Body of pancreas (tissue), 4 donors: ENCODE measurements around the gene ANKEF1. TPM values are rescaled to one million over a fixed set of nuclear protein-coding genes. Genes with fewer than 3 reads are reported as not detected.

Source experiments
- ATAC-seq: fragments of 150-250 bp; one replicate; pipeline ENCODE4 v1.9.1; 2016
- DNase-seq, 4 donors: peaks; one replicate each; pipeline ENCODE4 v3.0.0-alpha.2; 2019
- H3K27ac ChIP-seq, 4 donors: fragments of 200-600 bp; sonication (generic); 1 replicate in 3 of 4; 2 replicates in 1 of 4; pipeline versions ENCODE4 v1.5.1 to v1.6.1; 2016 to 2019; ENCODE audit warnings: mild to moderate bottlenecking in 1 of 4, mixed read lengths in 1 of 4, moderate library complexity in 1 of 4
- H3K27me3 ChIP-seq, 2 donors: fragments of 200-600 bp; sonication (generic); one replicate each; pipeline ENCODE4 v1.6.0; 2016; ENCODE audit warnings: mild to moderate bottlenecking in 1 of 2
- H3K36me3 ChIP-seq, 2 donors: fragments of 200-600 bp; sonication (generic); replicated peaks in 1 of 2; 2 replicates each; pipeline ENCODE4 v1.5.1; 2016; ENCODE audit warnings: low read depth in 2 of 2; ENCODE audit not compliant: insufficient read depth in 1 of 2
- H3K4me1 ChIP-seq: fragments of 200-600 bp; sonication (generic); one replicate; pipeline ENCODE4 v1.6.0; 2016
- H3K4me3 ChIP-seq, 2 donors: fragments of 200-600 bp; sonication (generic); 1 replicate in 1 of 2; 2 replicates in 1 of 2; pipeline ENCODE4 v1.5.1; 2016 to 2019
- H3K9me3 ChIP-seq, 3 donors: fragments of 200-600 bp; sonication (generic); 1 replicate in 2 of 3; 2 replicates in 1 of 3; pipeline ENCODE4 v1.5.1; 2016
- CTCF ChIP-seq, 7 experiments: fragments of 450-650 bp in 4 of 7; fragments of 200-600 bp in 3 of 7; sonication (generic) in 3 of 7; IDR thresholded peaks; one replicate each; pipeline ENCODE4 v1.5.1; 2016 to 2019; ENCODE audit warnings: antibody characterized with exemption in 7 of 7
- POLR2A ChIP-seq, 3 donors: fragments of 450-650 bp; IDR thresholded peaks; one replicate each; pipeline ENCODE4 v1.6.1; 2016; ENCODE audit warnings: antibody characterized with exemption in 3 of 3, mild to moderate bottlenecking in 2 of 3
- WGBS, 2 donors: methylation state at CpG; one replicate each; pipeline ENCODE4 v1.1.5; 2017; 5-methylcytosine and 5-hydroxymethylcytosine counted together
- intact Hi-C: fragments of 100-400 bp; cut with DNase I; formaldehyde crosslinking; loops from one replicate; pipeline ENCODE4 v1.15.1; 2023
- total RNA-seq, 2 donors: library from RNA; depleted of rRNA; stranded (reverse); fragments of >200 nt; gene quantifications; one replicate each; pipeline ENCODE4 v1.1.0, GENCODE V29; 2016

Gene ANKEF1
- 1 to 10 TPM; 5.9 to 6.2 TPM for total RNA-seq

- DNase-seq (peak; percentile 92 to 95 (median 93)), ATAC-seq (peak; percentile 97)
- WGBS, 2 donors: 1 to 4% methylated on average over 24 to 63 of the region's 65 CpGs
- Histone ChIP-seq H3K27ac (peak within 1 kb of the TSS; percentile 70 to 94 (median 87)), H3K4me1 (peaks cover 53% of the 10 kb centered on the region), H3K27me3 (no peaks in the 10 kb centered on the region), H3K9me3 (no peaks in the 10 kb centered on the region), H3K4me3 (peak within 1 kb of the TSS; percentile 34 to 43), H3K36me3 (no peaks in the 10 kb centered on the region)
- peak in 2 of 7 experiments; percentile 11 to 28 for TF ChIP-seq CTCF (IDR thresholded peaks at IDR 0.05)
- TF ChIP-seq POLR2A (IDR thresholded peaks at IDR 0.05): peak; percentile 52 to 88 (median 85)
- intact Hi-C loops: loop anchor here (10.0 kb wide), 1 partner anchor 50 kb away; no protein-coding TSS in a partner anchor
Measured at GRCh38 chr20:10034717-10035571, at the start of gene ANKEF1. ANKEF1 (plus strand) TSS chr20:10034987; CDS start chr20:10038302, 3,315 bp downstream.

DNA sequence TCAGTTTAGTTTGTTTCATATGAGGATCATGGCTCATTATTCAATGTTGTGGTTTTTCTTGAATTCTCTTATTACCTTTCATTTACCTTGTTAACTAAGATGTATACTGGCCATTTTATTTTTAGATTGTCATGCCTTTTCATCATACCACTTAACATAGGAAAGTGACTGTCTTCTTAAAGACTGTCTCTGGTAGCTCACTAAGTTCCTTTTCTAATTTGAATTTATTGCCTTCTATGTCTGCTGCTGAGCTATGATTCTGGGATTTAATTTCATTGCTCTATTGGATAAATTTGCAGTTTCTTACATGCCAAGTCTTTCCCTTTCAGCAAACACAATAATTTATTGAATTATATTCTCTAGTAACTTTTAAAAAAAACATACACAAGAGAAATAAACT lies 49.5 kb upstream of the ANKEF1 start:
- Histone ChIP-seq H3K27ac (no peak overlapping the region), H3K27me3 (no peaks in the 10 kb centered on the region), H3K9me3 (no peaks in the 10 kb centered on the region), H3K4me3 (no peak overlapping the region), H3K36me3 (no peaks in the 10 kb centered on the region), H3K4me1 (no peaks in the 10 kb centered on the region)
- no peak for TF ChIP-seq POLR2A (IDR thresholded peaks at IDR 0.05)
- TF ChIP-seq CTCF (IDR thresholded peaks at IDR 0.05): no peak
- intact Hi-C loops: no loop called here
- ATAC-seq (no peak), DNase-seq (no peak)

GRCh38 chr20:9985773-9986172 lies 49.0 kb upstream of the ANKEF1 start:
- H3K36me3 ChIP-seq: no peaks in the 10 kb centered on the region
- WGBS, 2 donors: 75 to 88% methylated on average over 2 of the region's 2 CpGs
- H3K27ac ChIP-seq: no peak overlapping the region
- no peak for ATAC-seq
- no peak overlapping the region for H3K4me3 ChIP-seq
- DNase-seq: no peak
- TF ChIP-seq CTCF (IDR thresholded peaks at IDR 0.05) (no peak), POLR2A (IDR thresholded peaks at IDR 0.05) (no peak)
- no peaks in the 10 kb centered on the region for H3K4me1 ChIP-seq
- H3K9me3 ChIP-seq: no peaks in the 10 kb centered on the region
- intact Hi-C loops: no loop called here
- no peaks in the 10 kb centered on the region for H3K27me3 ChIP-seq

- intact Hi-C loops: no loop called here
- Histone ChIP-seq H3K27me3 (no peaks in the 10 kb centered on the region), H3K27ac (peak overlapping the region in 1 of 4 donors; percentile 50), H3K36me3 (no peaks in the 10 kb centered on the region), H3K9me3 (no peaks in the 10 kb centered on the region), H3K4me3 (no peak overlapping the region), H3K4me1 (no peaks in the 10 kb centered on the region)
- WGBS, 2 donors: 8 to 31% methylated on average over 1 of the region's 1 CpG
- TF ChIP-seq CTCF (IDR thresholded peaks at IDR 0.05) (no peak), POLR2A (IDR thresholded peaks at IDR 0.05) (no peak)
- ATAC-seq: no peak
- no peak for DNase-seq
Measured at GRCh38 chr20:9989066-9989724, 45.6 kb upstream of the ANKEF1 start.
